Sigmoid colon (tissue), 4 donors: ENCODE measurements around the gene CHPF.

Experiments
- CTCF ChIP-seq, 4 experiments: fragments of 450-650 bp in 3 of 4; fragments of 200-600 bp in 1 of 4; IDR thresholded peaks; one replicate each; pipeline ENCODE4 v1.5.1; 2016 to 2019; ENCODE audit warnings: antibody characterized with exemption in 4 of 4, mild to moderate bottlenecking in 3 of 4, moderate library complexity in 2 of 4
- POLR2A ChIP-seq, 2 donors: fragments of 450-650 bp; IDR thresholded peaks; one replicate each; pipeline ENCODE4 v1.6.1; 2016; ENCODE audit warnings: antibody characterized with exemption in 2 of 2, mild to moderate bottlenecking in 2 of 2, moderate library complexity in 2 of 2
- POLR2AphosphoS5 ChIP-seq, 4 donors: sonication (generic); formaldehyde crosslinking; IDR thresholded peaks; one replicate each; pipeline ENCODE4 v1.6.1; 2017; ENCODE audit warnings: antibody characterized with exemption in 4 of 4

GRCh38 chr2:219539926-219540678 is 3.5 kb downstream of the CHPF start:
- TF ChIP-seq CTCF (IDR thresholded peaks at IDR 0.05) (no peak), POLR2A (IDR thresholded peaks at IDR 0.05) (no peak), POLR2AphosphoS5 (IDR thresholded peaks at IDR 0.05) (no peak)
